GM12892 (cell line): ENCODE data around the gene TIMM17B.

Experiments
- POLR2A ChIP-seq: IDR thresholded peaks from 2 replicates; pipeline ENCODE4 v1.6.1; 2011; ENCODE audit warnings: low read depth, low read length, control low read depth
- TAF1 ChIP-seq: IDR thresholded peaks from 2 replicates; pipeline ENCODE4 v1.6.1; 2011; ENCODE audit warnings: low read depth, mild to moderate bottlenecking, control low read depth, low read length, borderline replicate concordance

DNA sequence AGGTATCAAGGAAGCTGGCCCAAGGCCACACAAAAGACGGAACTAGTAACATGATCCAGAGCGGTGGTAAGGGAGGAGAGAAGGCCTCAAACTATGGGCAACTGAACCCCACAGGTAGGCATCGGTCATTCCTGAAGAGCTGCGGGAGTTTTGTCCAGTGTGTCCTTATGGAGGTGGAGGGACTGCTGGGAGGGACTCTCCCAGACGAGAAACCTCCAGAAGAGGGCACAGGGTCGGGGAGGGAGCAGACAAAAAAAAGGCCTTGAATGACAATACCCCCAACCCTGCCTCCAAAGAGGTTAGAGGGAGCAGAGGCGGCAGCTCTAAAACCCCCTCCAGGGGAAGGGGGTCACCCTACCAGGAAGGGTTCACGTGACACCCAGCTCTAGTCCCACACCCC lies 6.6 kb upstream of the TIMM17B start:
- TF ChIP-seq TAF1 (no peak), POLR2A (no peak)
